Lower leg skin (tissue), 4 donors: Measurements from ENCODE around the gene SERPINB13. TPM values are rescaled to one million over a fixed set of nuclear protein-coding genes. Genes with fewer than 3 reads are reported as not detected.
A peak's percentile ranks its signal among the peaks of the same experiment; 100 is the strongest.

Source experiments
- DNase-seq, 2 donors: peaks; one replicate each; pipeline ENCODE4 v3.0.0-alpha.2; 2019; ENCODE audit warnings: low spot score in 2 of 2
- H3K4me3 ChIP-seq: fragments of 200-600 bp; sonication (generic); 2 replicates; pipeline ENCODE4 v1.5.1; 2017; ENCODE audit warnings: mild to moderate bottlenecking, low read depth; ENCODE audit not compliant: poor library complexity, severe bottlenecking
- POLR2A ChIP-seq, 2 donors: fragments of 450-650 bp; IDR thresholded peaks; one replicate each; pipeline ENCODE4 v1.6.1; 2016 to 2017; ENCODE audit warnings: antibody characterized with exemption in 2 of 2, mild to moderate bottlenecking in 1 of 2, moderate library complexity in 1 of 2
- WGBS, 2 donors: methylation state at CpG; one replicate each; pipeline ENCODE4 v1.1.5; 2018; 5-methylcytosine and 5-hydroxymethylcytosine counted together
- intact Hi-C: fragments of 100-400 bp; cut with DNase I; formaldehyde crosslinking; loops from one replicate; pipeline ENCODE4 v1.15.0; 2023; ENCODE audit warnings: low total_unique reads
- total RNA-seq, 4 donors: library from RNA; depleted of rRNA; stranded (reverse); fragments of >200 nt; gene quantifications; one replicate each; pipeline ENCODE4 v1.1.0, GENCODE V29; 2016
- TF ChIP-seq, protein P1 (sequence below), 3 donors: fragments of 450-650 bp; IDR thresholded peaks; one replicate each; pipeline ENCODE4 v1.5.1; 2016; ENCODE audit warnings: antibody characterized with exemption in 3 of 3, mild to moderate bottlenecking in 3 of 3, moderate library complexity in 2 of 3

The SERPINB13 gene
- total RNA-seq, 4 donors from 2014 or later = 15.2 to 34.2 (median 16.9) TPM

GRCh38 chr18:63551769-63552168, 35.4 kb upstream of the SERPINB13 start:
- WGBS, 2 donors = 77 to 90% methylated on average over 3 of the region's 3 CpGs
- H3K4me3 ChIP-seq = no peak overlapping the region
- intact Hi-C loops = no loop called here
- TF ChIP-seq POLR2A (IDR thresholded peaks at IDR 0.05) = no peak
- TF ChIP-seq, protein P1, sequence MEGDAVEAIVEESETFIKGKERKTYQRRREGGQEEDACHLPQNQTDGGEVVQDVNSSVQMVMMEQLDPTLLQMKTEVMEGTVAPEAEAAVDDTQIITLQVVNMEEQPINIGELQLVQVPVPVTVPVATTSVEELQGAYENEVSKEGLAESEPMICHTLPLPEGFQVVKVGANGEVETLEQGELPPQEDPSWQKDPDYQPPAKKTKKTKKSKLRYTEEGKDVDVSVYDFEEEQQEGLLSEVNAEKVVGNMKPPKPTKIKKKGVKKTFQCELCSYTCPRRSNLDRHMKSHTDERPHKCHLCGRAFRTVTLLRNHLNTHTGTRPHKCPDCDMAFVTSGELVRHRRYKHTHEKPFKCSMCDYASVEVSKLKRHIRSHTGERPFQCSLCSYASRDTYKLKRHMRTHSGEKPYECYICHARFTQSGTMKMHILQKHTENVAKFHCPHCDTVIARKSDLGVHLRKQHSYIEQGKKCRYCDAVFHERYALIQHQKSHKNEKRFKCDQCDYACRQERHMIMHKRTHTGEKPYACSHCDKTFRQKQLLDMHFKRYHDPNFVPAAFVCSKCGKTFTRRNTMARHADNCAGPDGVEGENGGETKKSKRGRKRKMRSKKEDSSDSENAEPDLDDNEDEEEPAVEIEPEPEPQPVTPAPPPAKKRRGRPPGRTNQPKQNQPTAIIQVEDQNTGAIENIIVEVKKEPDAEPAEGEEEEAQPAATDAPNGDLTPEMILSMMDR (IDR thresholded peaks at IDR 0.05) = no peak
- DNase-seq = no peak

GRCh38 chr18:63552581-63552980, 34.6 kb upstream of the SERPINB13 start:
- DNase-seq = no peak
- TF ChIP-seq, protein P1 (IDR thresholded peaks at IDR 0.05) = no peak
- no peak for TF ChIP-seq POLR2A (IDR thresholded peaks at IDR 0.05)
- intact Hi-C loops = no loop called here
- H3K4me3 ChIP-seq = no peak overlapping the region
- WGBS, 2 donors = 88 to 90% methylated on average over 2 of the region's 2 CpGs

DNA sequence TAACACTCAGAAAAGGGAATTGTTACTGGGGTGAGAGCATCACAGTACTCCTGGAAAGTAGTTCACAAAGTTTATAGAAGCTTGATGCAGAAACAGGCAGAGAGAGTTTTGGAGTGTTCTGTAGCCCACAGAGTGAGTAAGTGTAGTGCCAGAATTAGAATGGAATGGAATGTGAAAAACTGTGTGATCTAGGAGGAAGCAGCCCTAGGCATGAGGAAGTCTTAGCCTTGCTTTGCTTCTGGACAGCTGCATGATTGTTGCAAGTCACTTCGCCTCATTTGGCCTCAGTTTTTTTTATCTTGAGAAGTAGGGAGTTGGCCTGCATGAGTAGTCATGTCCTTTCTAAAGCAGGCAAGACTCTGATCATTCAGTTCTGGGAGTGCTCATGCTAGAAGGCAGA, 34.1 kb upstream of the SERPINB13 start:
- peak in 1 of 2 donors; percentile 35 for DNase-seq
- WGBS, 2 donors = 3 to 4% methylated on average over 1 of the region's 1 CpG
- H3K4me3 ChIP-seq = no peak overlapping the region
- TF ChIP-seq, protein P1 (IDR thresholded peaks at IDR 0.05) = no peak
- TF ChIP-seq POLR2A (IDR thresholded peaks at IDR 0.05) = no peak
- intact Hi-C loops = no loop called here

- 85 to 89% methylated on average over 9 of the region's 9 CpGs for WGBS, 2 donors
- DNase-seq = no peak
- H3K4me3 ChIP-seq = no peak overlapping the region
- no peak for TF ChIP-seq POLR2A (IDR thresholded peaks at IDR 0.05)
- TF ChIP-seq, protein P1 (IDR thresholded peaks at IDR 0.05) = no peak
- intact Hi-C loops = no loop called here
Measured at GRCh38 chr18:63559567-63560491, 27.3 kb upstream of the SERPINB13 start.

GRCh38 chr18:63562284-63562683, 24.9 kb upstream of the SERPINB13 start:
- WGBS, 2 donors = 91 to 95% methylated on average over 4 of the region's 4 CpGs
- no peak for DNase-seq
- intact Hi-C loops = no loop called here
- no peak overlapping the region for H3K4me3 ChIP-seq
- TF ChIP-seq POLR2A (IDR thresholded peaks at IDR 0.05) = no peak
- TF ChIP-seq, protein P1 (IDR thresholded peaks at IDR 0.05) = no peak
